Keratinocyte (primary cell): ENCODE measurements around the gene TMOD1. TPM values are rescaled to one million over a fixed set of nuclear protein-coding genes. Genes with fewer than 3 reads are reported as not detected.

Experiments
- DNase-seq: peaks from one replicate; pipeline ENCODE4 v3.0.0-alpha.2; 2011; ENCODE audit warnings: low read depth, missing footprints, low spot score
- FAIRE-seq: peaks from 2 replicates; lab custom pipeline; 2011; peaks lifted over from hg19 to GRCh38; lab: Jason Lieb, UNC
- H2AFZ ChIP-seq: 2 replicates; pipeline ENCODE4 v1.6.0; 2012; ENCODE audit warnings: low read length, control low read depth, inconsistent platforms; ENCODE audit not compliant: control insufficient read depth
- H3K27ac ChIP-seq: 2 replicates; pipeline ENCODE4 v1.5.1; 2011; ENCODE audit warnings: low read length; ENCODE audit not compliant: control insufficient read depth, insufficient read depth
- H3K27me3 ChIP-seq: 3 replicates; pipeline ENCODE4 v1.6.0; 2011; ENCODE audit warnings: low read length; ENCODE audit not compliant: control insufficient read depth, insufficient read depth; ENCODE audit errors: extremely low read depth
- H3K36me3 ChIP-seq, 2 experiments: 2 replicates in 1 of 2; 3 replicates in 1 of 2; pipeline ENCODE4 v1.5.1; 2011; ENCODE audit warnings: low read length in 2 of 2, mild to moderate bottlenecking in 1 of 2; ENCODE audit not compliant: control insufficient read depth in 2 of 2, insufficient read depth in 2 of 2; ENCODE audit errors: extremely low read depth in 1 of 2
- H3K4me1 ChIP-seq: 3 replicates; pipeline ENCODE4 v1.5.1; 2011; ENCODE audit warnings: low read length; ENCODE audit not compliant: control insufficient read depth, insufficient read depth; ENCODE audit errors: extremely low read depth
- H3K4me2 ChIP-seq: 3 replicates; pipeline ENCODE4 v1.6.0; 2011; ENCODE audit warnings: low read depth, low read length; ENCODE audit not compliant: control insufficient read depth, insufficient read depth; ENCODE audit errors: extremely low read depth
- H3K4me3 ChIP-seq, 3 experiments: fragments of 200-600 bp in 1 of 3; sonication (generic) in 1 of 3; 2 replicates in 2 of 3; 3 replicates in 1 of 3; pipeline ENCODE4 v1.5.1; 2011 to 2016; ENCODE audit warnings: low read length in 3 of 3, mild to moderate bottlenecking in 3 of 3, control low read depth in 2 of 3, inconsistent platforms in 1 of 3, low read depth in 1 of 3, mixed read lengths in 1 of 3, mixed run types in 1 of 3, moderate library complexity in 1 of 3; ENCODE audit not compliant: control insufficient read depth in 2 of 3, insufficient read depth in 2 of 3; ENCODE audit errors: extremely low read depth in 1 of 3
- H3K79me2 ChIP-seq: 2 replicates; pipeline ENCODE4 v1.6.0; 2012; ENCODE audit warnings: low read length; ENCODE audit not compliant: control insufficient read depth, insufficient read depth
- H3K9ac ChIP-seq: 3 replicates; pipeline ENCODE4 v1.6.0; 2011; ENCODE audit warnings: low read length; ENCODE audit not compliant: control insufficient read depth, insufficient read depth; ENCODE audit errors: extremely low read depth
- H3K9me1 ChIP-seq: 3 replicates; pipeline ENCODE4 v1.6.0; 2011; ENCODE audit warnings: low read length; ENCODE audit not compliant: control insufficient read depth, insufficient read depth; ENCODE audit errors: extremely low read depth
- H3K9me3 ChIP-seq: 2 replicates; pipeline ENCODE4 v1.5.1; 2012; ENCODE audit warnings: low read depth, low read length; ENCODE audit not compliant: control insufficient read depth
- H4K20me1 ChIP-seq: 3 replicates; pipeline ENCODE4 v1.6.0; 2011; ENCODE audit warnings: low read length; ENCODE audit not compliant: control insufficient read depth, insufficient read depth; ENCODE audit errors: extremely low read depth
- CTCF ChIP-seq, 3 experiments: IDR thresholded peaks in 1 of 3; conservative IDR thresholded peaks in 1 of 3; optimal IDR thresholded peaks in 1 of 3; 2 replicates in 2 of 3; 3 replicates in 1 of 3; pipeline versions ENCODE3 to v1.5.1; 2011; ENCODE audit warnings: low read length in 3 of 3, mild to moderate bottlenecking in 3 of 3, moderate library complexity in 2 of 3, control low read depth in 1 of 3, inconsistent platforms in 1 of 3; ENCODE audit not compliant: insufficient read depth in 2 of 3; ENCODE audit errors: extremely low read depth in 1 of 3
- EZH2 ChIP-seq: IDR thresholded peaks from one replicate; pipeline ENCODE4 v1.6.1; 2012; ENCODE audit warnings: inconsistent platforms, mild to moderate bottlenecking, low read length, moderate library complexity
- dilution Hi-C: fragments of 300-500 bp; cut with MboI; formaldehyde crosslinking; loops from one replicate; pipeline ENCODE4 v1.7.0; 2020; ENCODE audit warnings: low sequenced_read_pairs; ENCODE audit not compliant: extremely low pct_ligation_motif_present
- polyA plus RNA-seq, 5 experiments: library from polyadenylated mRNA; depleted of rRNA in 3 of 5; stranded (reverse) in 3 of 5; stranded (forward) in 1 of 5; unstranded in 1 of 5; fragments of >200 nt; gene quantifications; 1 replicate in 1 of 5; 2 replicates in 3 of 5; 3 replicates in 1 of 5; pipeline versions ENCODE4 v1.2.1 to v1.2.3, GENCODE V29; 2011 to 2012; ENCODE audit warnings: missing spikeins in 2 of 5, low read depth in 1 of 5, low replicate concordance in 1 of 5

The TMOD1 gene
- polyA plus RNA-seq, 1 donor (not counting 4 experiments of a cell fraction or from before 2014, with no cell fraction given): not detected

GRCh38 chr9:97601228-97601898 is 99.9 kb downstream of the TMOD1 start:
- Histone ChIP-seq H3K27me3 (no peaks in the 10 kb centered on the region), H4K20me1 (no peaks in the 10 kb centered on the region), H3K4me2 (no peak overlapping the region), H3K9me3 (no peaks in the 10 kb centered on the region), H3K36me3 (peaks cover 20 to 24% of the 10 kb centered on the region in 2 experiments), H3K79me2 (no peaks in the 10 kb centered on the region), H3K9me1 (no peaks in the 10 kb centered on the region), H2AFZ (no peak overlapping the region), H3K9ac (no peak overlapping the region), H3K4me3 (no peak overlapping the region), H3K27ac (no peak overlapping the region), H3K4me1 (no peaks in the 10 kb centered on the region)
- DNase-seq (no peak), FAIRE-seq (no peak)
- dilution Hi-C loops: no loop called here
- TF ChIP-seq EZH2 (no peak), CTCF (optimal IDR thresholded peaks at IDR 0.05 in 1 of 3, IDR thresholded peaks at IDR 0.05 in 1 of 3, conservative IDR thresholded peaks at IDR 0.05 in 1 of 3; ENCODE audit: extremely low read depth in 1 of 3, insufficient read depth in 2 of 3, low read length in 3 of 3) (no peak)

- Histone ChIP-seq H3K36me3 (peaks cover 20 to 24% of the 10 kb centered on the region in 2 experiments), H3K9me3 (no peaks in the 10 kb centered on the region), H3K27me3 (no peaks in the 10 kb centered on the region), H3K9me1 (no peaks in the 10 kb centered on the region), H2AFZ (no peak overlapping the region), H3K4me2 (no peak overlapping the region), H3K79me2 (no peaks in the 10 kb centered on the region), H3K9ac (no peak overlapping the region), H3K4me1 (no peaks in the 10 kb centered on the region), H4K20me1 (no peaks in the 10 kb centered on the region), H3K4me3 (no peak overlapping the region), H3K27ac (no peak overlapping the region)
- no peak for TF ChIP-seq EZH2
- TF ChIP-seq CTCF (optimal IDR thresholded peaks at IDR 0.05 in 1 of 3, IDR thresholded peaks at IDR 0.05 in 1 of 3, conservative IDR thresholded peaks at IDR 0.05 in 1 of 3; ENCODE audit: extremely low read depth in 1 of 3, insufficient read depth in 2 of 3, low read length in 3 of 3): no peak
- dilution Hi-C loops: no loop called here
- DNase-seq (no peak), FAIRE-seq (no peak)
Observed at GRCh38 chr9:97602430-97602829, 101.0 kb downstream of the TMOD1 start.
